Activated naive CD4-positive, alpha-beta T cell treated with anti-CD3 and anti-CD28 coated beads, Interleukin-2, amount 50 U/mL, for 24 hours (primary cell): ENCODE results near the gene STIM1.
A peak's percentile ranks its signal among the peaks of the same experiment; 100 is the strongest.
"Not testable (repeated sequence)": the region's sequence is repeated elsewhere in the genome, so short reads cannot be mapped to it uniquely, and the experiment has no call there.

Experiments
- H3K27ac Mint-ChIP-seq: one replicate; pipeline ENCODE4 v1.8.0; 2021; ENCODE audit warnings: mild to moderate bottlenecking, mixed read lengths
- H3K27me3 Mint-ChIP-seq: one replicate; pipeline ENCODE4 v1.8.0; 2021; ENCODE audit warnings: mixed read lengths
- H3K36me3 Mint-ChIP-seq: one replicate; pipeline ENCODE4 v1.8.0; 2021; ENCODE audit warnings: mixed read lengths
- H3K4me1 Mint-ChIP-seq: one replicate; pipeline ENCODE4 v1.8.0; 2021; ENCODE audit warnings: mixed read lengths
- H3K4me3 Mint-ChIP-seq: one replicate; pipeline ENCODE4 v1.8.0; 2021; ENCODE audit warnings: mild to moderate bottlenecking, mixed read lengths
- H3K9me3 Mint-ChIP-seq: one replicate; pipeline ENCODE4 v1.8.0; 2021; ENCODE audit warnings: mixed read lengths

The STIM1 gene

DNA sequence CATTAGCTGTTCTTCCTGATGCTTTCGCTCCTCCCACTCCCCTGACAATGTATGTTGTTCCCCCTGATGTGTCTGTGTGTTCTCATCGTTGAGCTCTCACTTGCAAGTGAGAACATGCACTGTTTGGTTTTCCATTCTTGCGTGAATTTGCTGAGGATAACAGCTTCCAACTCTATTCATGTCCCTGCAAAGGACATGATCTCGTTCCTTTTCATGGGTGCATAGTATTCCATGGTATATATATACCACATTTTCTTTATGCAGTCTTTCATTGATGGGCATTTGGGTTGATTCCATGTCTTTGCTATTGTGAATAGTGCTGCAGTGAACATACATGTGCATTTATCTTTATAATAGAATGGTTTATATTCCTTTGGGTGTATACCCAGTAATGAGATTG, 180.5 kb downstream of the STIM1 start:
- Mint-ChIP-seq H3K27ac (no peak overlapping the region), H3K36me3 (peaks cover 23% of the 10 kb centered on the region), H3K4me1 (peaks cover 53% of the 10 kb centered on the region), H3K4me3 (no peak overlapping the region), H3K9me3 (no peaks in the 10 kb centered on the region), H3K27me3 (no peaks in the 10 kb centered on the region)

- no peak overlapping the region for H3K4me3 Mint-ChIP-seq
- peaks cover 9% of the 10 kb centered on the region for H3K36me3 Mint-ChIP-seq
- H3K27ac Mint-ChIP-seq: no peak overlapping the region
- H3K9me3 Mint-ChIP-seq: no peaks in the 10 kb centered on the region
- peaks cover 71% of the 10 kb centered on the region for H3K4me1 Mint-ChIP-seq
- no peaks in the 10 kb centered on the region for H3K27me3 Mint-ChIP-seq
These were observed 183.5 kb downstream of the STIM1 start for GRCh38 chr11:4039011-4039410.

GRCh38 chr11:4040461-4040860, 185.0 kb downstream of the STIM1 start:
- no peaks in the 10 kb centered on the region for H3K27me3 Mint-ChIP-seq

DNA sequence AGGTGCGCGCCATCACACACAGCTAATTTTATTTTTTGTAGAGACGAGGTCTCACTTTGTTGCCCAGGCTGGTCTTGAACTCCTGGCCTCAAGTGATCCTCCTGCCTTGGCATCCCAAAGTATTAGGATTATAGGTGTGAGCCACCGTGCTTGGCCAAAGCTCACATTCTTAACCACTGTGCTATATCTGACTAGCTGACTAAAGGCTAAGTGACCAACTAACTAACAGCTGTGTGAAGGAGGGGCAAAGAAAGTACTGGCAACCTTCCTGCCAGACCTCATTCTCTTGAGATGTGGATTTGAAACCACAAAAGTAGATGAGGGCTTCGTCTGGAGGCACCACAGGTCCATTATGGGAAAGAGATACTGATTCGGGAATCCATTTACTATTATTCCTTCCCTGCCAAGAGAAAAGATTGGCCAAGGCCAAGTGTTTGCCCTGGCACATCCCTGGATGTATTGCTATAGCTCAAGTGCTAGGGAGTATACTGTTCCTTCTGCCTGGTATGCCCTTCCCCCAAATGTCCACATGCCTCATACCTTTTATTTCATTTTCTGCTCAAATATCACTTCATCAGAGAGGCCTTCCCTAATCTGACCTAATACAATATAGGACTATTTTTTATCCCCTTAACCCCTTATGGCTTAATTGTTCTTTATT, 186.4 kb downstream of the STIM1 start:
- Mint-ChIP-seq H3K27me3 (no peaks in the 10 kb centered on the region), H3K4me1 (peaks cover 59% of the 10 kb centered on the region), H3K27ac (no peak overlapping the region), H3K9me3 (no peaks in the 10 kb centered on the region), H3K4me3 (no peak overlapping the region), H3K36me3 (peaks cover 3% of the 10 kb centered on the region)

More at GRCh38 chr11:4040461-4040860, 185.0 kb downstream of the STIM1 start:
- H3K27ac Mint-ChIP-seq: peak overlapping the region; percentile 65
- H3K9me3 Mint-ChIP-seq: no peaks in the 10 kb centered on the region
- H3K36me3 Mint-ChIP-seq: peaks cover 5% of the 10 kb centered on the region
- peaks cover 64% of the 10 kb centered on the region for H3K4me1 Mint-ChIP-seq
- H3K4me3 Mint-ChIP-seq: no peak overlapping the region

DNA sequence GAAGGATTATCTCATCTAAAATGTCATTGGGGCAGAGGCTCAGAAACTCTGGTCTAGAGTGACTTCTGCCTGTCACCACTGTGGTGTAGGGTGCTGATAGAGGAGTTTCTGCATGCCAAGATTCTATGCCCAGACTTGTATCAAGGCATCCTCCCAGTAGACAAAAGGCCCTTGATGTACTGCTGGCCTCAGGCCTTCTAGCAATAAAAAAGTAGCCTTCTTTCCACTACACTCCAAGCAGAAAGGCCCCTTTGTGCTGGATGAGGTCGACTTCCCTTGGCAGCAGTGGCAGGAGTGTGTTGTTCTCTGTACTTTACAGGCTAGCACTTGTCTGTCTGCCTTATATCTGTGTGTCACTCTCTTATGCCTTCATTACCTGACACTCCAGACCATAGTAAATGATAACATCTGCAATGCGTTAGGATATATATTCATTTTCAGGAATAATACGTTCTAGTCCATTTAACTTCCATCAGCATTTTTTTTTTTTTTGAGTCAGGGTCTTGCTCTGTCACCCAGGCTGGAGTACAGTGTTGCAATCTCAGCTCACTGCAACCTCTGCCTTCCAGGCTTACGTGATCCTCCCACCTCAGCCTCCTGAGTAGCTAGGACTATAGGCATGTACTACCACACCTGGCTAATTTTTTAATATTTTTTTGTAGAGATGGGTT, 189.6 kb downstream of the STIM1 start:
- Mint-ChIP-seq H3K27me3 (no peaks in the 10 kb centered on the region), H3K4me3 (no peak overlapping the region), H3K9me3 (no peaks in the 10 kb centered on the region), H3K4me1 (peaks cover 57% of the 10 kb centered on the region), H3K36me3 (peaks cover 4% of the 10 kb centered on the region), H3K27ac (no peak overlapping the region)

GRCh38 chr11:4048340-4048739, 192.9 kb downstream of the STIM1 start:
- Mint-ChIP-seq H3K27me3 (no peaks in the 10 kb centered on the region), H3K9me3 (no peaks in the 10 kb centered on the region), H3K4me1 (peaks cover 38% of the 10 kb centered on the region), H3K27ac (no peak overlapping the region), H3K36me3 (peaks cover 10% of the 10 kb centered on the region), H3K4me3 (no peak overlapping the region)

- H3K4me1 Mint-ChIP-seq: peaks cover 31% of the 10 kb centered on the region
- H3K4me3 Mint-ChIP-seq: no peak overlapping the region
- no peaks in the 10 kb centered on the region for H3K9me3 Mint-ChIP-seq
- peaks cover 10% of the 10 kb centered on the region for H3K36me3 Mint-ChIP-seq
- H3K27ac Mint-ChIP-seq: no peak overlapping the region
- no peaks in the 10 kb centered on the region for H3K27me3 Mint-ChIP-seq
These were observed 193.5 kb downstream of the STIM1 start for GRCh38 chr11:4049006-4049405.

DNA sequence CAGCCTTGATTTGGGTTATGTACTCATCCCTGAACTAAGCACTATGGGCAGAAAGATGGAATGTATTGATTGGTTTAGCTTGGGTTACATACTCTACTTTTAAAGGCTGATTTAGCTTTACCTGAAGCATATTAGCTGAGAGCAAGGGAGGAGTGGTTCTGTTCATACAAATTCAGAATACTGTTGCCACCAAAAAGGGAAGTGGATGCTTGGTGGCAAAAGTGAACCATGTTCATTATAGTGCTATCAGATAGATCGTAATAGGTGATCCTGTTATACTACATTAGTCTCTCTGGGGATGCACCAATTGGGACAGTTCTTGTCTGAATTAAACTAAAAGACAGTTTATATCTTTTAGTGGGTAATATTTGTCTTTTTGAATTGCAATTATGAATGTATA, 194.7 kb downstream of the STIM1 start:
- H3K4me3 Mint-ChIP-seq: no peak overlapping the region
- no peaks in the 10 kb centered on the region for H3K27me3 Mint-ChIP-seq
- peaks cover 15% of the 10 kb centered on the region for H3K36me3 Mint-ChIP-seq
- H3K27ac Mint-ChIP-seq: no peak overlapping the region
- H3K4me1 Mint-ChIP-seq: peaks cover 33% of the 10 kb centered on the region
- H3K9me3 Mint-ChIP-seq: no peaks in the 10 kb centered on the region

DNA sequence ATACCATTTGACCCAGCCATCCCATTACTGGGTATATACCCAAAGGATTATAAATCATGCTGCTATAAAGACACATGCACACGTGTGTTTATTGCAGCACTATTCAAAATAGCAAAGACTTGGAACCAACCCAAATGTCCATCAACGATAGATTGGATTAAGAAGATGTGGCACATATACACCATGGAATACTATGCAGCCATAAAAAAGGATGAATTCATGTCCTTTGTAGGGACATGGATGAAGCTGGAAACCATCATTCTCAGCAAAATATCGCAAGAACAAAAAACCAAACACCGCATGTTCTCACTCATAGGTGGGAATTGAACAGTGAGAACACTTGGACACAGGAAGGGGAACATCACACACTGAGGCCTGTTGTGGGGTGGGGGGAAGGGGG, 197.7 kb downstream of the STIM1 start:
- Mint-ChIP-seq H3K36me3 (peaks cover 24% of the 10 kb centered on the region), H3K4me1 (peaks cover 44% of the 10 kb centered on the region)
- not testable (repeated sequence) for H3K4me3 Mint-ChIP-seq, H3K9me3 Mint-ChIP-seq, H3K27me3 Mint-ChIP-seq, H3K27ac Mint-ChIP-seq

DNA sequence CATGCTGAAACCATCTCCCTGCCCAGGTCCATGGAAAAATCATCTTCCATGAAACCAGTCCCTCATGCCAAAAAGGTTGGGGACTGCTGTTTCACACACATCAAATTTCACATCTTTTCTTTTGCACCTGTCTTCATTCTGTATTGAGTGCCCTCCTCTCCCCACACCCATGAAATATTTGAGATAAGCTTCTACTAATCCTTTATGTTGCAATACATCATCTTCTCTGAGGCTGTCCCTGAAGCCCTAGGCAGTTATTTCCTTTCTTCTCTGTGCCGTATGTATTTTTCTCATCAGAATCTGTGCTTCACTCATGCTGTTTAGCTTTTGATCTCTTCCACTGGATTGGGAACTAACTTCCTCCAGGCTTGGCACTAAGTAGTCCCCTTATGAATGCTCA, 199.2 kb downstream of the STIM1 start:
- Mint-ChIP-seq H3K9me3 (no peaks in the 10 kb centered on the region), H3K36me3 (peaks cover 27% of the 10 kb centered on the region), H3K4me3 (no peak overlapping the region), H3K27me3 (no peaks in the 10 kb centered on the region), H3K4me1 (peaks cover 45% of the 10 kb centered on the region), H3K27ac (no peak overlapping the region)

DNA sequence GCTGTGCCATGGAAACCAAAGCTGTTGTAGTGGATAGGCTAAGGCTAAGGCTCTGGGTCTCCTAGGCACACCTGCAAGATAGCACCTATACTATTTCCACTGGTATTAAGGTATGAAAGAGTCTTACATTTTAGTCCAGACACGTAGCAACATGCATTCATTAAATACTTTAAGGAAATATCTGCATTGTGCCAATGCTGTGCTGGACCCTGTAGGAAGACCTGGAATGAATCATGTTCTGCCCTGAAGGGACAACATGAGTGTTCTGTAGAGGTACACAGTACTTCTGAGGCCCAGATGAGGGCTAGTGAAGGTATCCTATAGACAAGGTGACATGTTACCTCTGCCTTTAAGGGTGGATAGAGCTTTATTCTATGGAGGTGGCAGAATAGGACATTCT, 204.0 kb downstream of the STIM1 start:
- peak overlapping the region; percentile 35 for H3K27ac Mint-ChIP-seq
- H3K9me3 Mint-ChIP-seq: no peaks in the 10 kb centered on the region
- peaks cover 25% of the 10 kb centered on the region for H3K36me3 Mint-ChIP-seq
- H3K27me3 Mint-ChIP-seq: no peaks in the 10 kb centered on the region
- H3K4me1 Mint-ChIP-seq: peaks cover 49% of the 10 kb centered on the region
- H3K4me3 Mint-ChIP-seq: no peak overlapping the region

DNA sequence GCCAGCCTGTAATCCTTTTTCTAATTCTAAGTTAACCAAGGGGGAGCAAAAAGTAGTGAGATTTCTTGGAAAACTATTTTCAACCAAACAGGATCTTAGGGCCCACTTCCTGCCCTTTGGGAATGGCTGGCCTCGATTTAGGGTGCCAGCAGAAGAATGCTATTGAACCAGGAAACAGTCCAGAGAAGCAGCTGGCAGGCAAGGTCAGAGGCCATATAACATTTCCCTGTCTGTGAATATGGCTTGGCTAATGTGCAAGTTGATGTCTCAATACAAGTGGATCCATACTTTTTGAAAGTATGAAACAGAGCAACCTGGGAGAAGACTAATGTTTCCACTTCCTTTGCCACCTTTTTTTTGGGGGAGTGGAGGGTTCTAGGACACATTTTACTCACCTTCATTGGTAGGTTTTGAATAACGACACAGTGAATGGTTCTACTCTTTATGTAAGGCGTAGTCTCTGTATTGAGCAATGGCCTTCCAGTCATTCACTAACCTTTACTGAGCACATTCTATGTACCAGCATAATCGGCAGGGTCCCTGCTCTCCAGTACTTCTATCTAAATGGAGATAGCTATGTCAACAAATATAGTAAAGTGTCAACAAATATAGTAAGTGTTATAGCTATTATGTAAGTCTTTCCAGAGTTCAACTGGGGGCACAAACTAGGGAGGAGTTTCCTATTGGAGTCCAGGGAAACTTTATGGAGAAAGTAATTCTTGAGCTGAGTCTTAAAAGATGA, 204.9 kb downstream of the STIM1 start:
- Mint-ChIP-seq H3K27me3 (no peaks in the 10 kb centered on the region), H3K36me3 (peaks cover 21% of the 10 kb centered on the region), H3K4me3 (no peak overlapping the region), H3K9me3 (no peaks in the 10 kb centered on the region), H3K27ac (no peak overlapping the region), H3K4me1 (peaks cover 49% of the 10 kb centered on the region)

DNA sequence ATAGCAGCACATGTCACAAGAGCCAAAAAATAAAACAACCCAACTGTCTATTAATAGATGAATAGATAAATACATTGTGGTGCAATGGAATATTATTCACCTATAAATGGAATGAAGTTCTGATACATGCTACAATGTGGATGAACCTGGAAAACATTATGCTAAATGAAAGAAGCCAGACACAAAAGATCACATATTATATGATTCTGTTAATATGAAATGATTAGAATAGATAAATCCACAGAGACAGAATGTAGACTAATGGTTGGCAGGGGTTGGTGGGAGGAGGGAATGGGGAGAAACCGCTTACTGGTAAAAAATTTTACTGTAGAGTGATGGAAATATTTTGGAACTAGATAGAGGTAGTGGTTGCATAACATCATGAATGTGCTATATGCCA, 206.2 kb downstream of the STIM1 start:
- Mint-ChIP-seq H3K36me3 (peaks cover 16% of the 10 kb centered on the region), H3K4me3 (no peak overlapping the region), H3K4me1 (peaks cover 57% of the 10 kb centered on the region), H3K27ac (peak overlapping the region; percentile 46), H3K27me3 (no peaks in the 10 kb centered on the region), H3K9me3 (no peaks in the 10 kb centered on the region)

DNA sequence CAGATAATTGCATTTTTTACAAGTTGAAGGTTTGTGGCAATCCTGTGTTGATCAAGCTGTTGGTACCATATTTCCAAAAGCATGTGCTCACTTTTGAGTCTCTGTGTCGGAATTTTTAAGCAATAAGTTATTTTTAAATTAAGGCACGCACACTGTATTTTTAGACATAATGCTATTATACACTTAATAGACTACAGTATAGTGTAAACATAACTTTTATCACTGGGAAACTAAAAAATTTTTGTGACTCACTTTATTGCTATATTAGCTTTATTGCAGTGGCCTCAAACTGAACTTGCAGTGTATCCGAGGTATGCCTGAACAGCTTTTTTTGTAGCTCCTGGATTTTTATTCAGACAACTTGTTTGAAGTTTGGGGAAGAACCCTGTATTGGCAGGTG, 207.9 kb downstream of the STIM1 start:
- Mint-ChIP-seq H3K27ac (no peak overlapping the region), H3K4me3 (no peak overlapping the region), H3K4me1 (peaks cover 57% of the 10 kb centered on the region), H3K27me3 (no peaks in the 10 kb centered on the region), H3K9me3 (no peaks in the 10 kb centered on the region), H3K36me3 (peaks cover 16% of the 10 kb centered on the region)

- H3K4me3 Mint-ChIP-seq: no peak overlapping the region
- peak overlapping the region; percentile 92 for H3K27ac Mint-ChIP-seq
- peaks cover 12% of the 10 kb centered on the region for H3K36me3 Mint-ChIP-seq
- no peaks in the 10 kb centered on the region for H3K9me3 Mint-ChIP-seq
- H3K4me1 Mint-ChIP-seq: peaks cover 61% of the 10 kb centered on the region
- no peaks in the 10 kb centered on the region for H3K27me3 Mint-ChIP-seq
These were observed 209.0 kb downstream of the STIM1 start for GRCh38 chr11:4064278-4064955.

- peaks cover 67% of the 10 kb centered on the region for H3K4me1 Mint-ChIP-seq
- H3K27ac Mint-ChIP-seq: peak overlapping the region; percentile 53
- H3K4me3 Mint-ChIP-seq: no peak overlapping the region
- H3K36me3 Mint-ChIP-seq: peaks cover 9% of the 10 kb centered on the region
- H3K9me3 Mint-ChIP-seq: no peaks in the 10 kb centered on the region
- H3K27me3 Mint-ChIP-seq: no peaks in the 10 kb centered on the region
These were observed 209.6 kb downstream of the STIM1 start for GRCh38 chr11:4065086-4065485.
